NK-92 (cell line): ENCODE measurements around the gene ZBTB49.
"Not testable (repeated sequence)": the region's sequence is repeated elsewhere in the genome, so short reads cannot be mapped to it uniquely, and the experiment has no call there.

ENCODE experiments used
- DNase-seq: peaks from one replicate; lab custom pipeline; 2025; ENCODE audit not compliant: unreplicated experiment; lab: John Stamatoyannopoulos, UW

The ZBTB49 gene

GRCh38 chr4:4323705-4324534 is 33.9 kb downstream of the ZBTB49 start:
- DNase-seq, result no peak

GRCh38 chr4:4325321-4325720 is 35.3 kb downstream of the ZBTB49 start:
- no peak for DNase-seq

- DNase-seq, result no peak
Observed at GRCh38 chr4:4326166-4326565, 36.1 kb downstream of the ZBTB49 start.

- no peak for DNase-seq
Observed at GRCh38 chr4:4327652-4328121, 37.6 kb downstream of the ZBTB49 start.

GRCh38 chr4:4328206-4328605 is 38.2 kb downstream of the ZBTB49 start:
- DNase-seq, result no peak

- DNase-seq, result no peak
Observed at GRCh38 chr4:4328840-4329239, 38.8 kb downstream of the ZBTB49 start.

- no peak for DNase-seq
Observed at GRCh38 chr4:4329496-4329895, 39.4 kb downstream of the ZBTB49 start.

GRCh38 chr4:4330794-4331193 is 40.7 kb downstream of the ZBTB49 start:
- DNase-seq, result no peak

GRCh38 chr4:4332529-4332928 is 42.5 kb downstream of the ZBTB49 start:
- DNase-seq, result no peak

GRCh38 chr4:4333265-4333706 is 43.2 kb downstream of the ZBTB49 start:
- DNase-seq, result no peak

DNA sequence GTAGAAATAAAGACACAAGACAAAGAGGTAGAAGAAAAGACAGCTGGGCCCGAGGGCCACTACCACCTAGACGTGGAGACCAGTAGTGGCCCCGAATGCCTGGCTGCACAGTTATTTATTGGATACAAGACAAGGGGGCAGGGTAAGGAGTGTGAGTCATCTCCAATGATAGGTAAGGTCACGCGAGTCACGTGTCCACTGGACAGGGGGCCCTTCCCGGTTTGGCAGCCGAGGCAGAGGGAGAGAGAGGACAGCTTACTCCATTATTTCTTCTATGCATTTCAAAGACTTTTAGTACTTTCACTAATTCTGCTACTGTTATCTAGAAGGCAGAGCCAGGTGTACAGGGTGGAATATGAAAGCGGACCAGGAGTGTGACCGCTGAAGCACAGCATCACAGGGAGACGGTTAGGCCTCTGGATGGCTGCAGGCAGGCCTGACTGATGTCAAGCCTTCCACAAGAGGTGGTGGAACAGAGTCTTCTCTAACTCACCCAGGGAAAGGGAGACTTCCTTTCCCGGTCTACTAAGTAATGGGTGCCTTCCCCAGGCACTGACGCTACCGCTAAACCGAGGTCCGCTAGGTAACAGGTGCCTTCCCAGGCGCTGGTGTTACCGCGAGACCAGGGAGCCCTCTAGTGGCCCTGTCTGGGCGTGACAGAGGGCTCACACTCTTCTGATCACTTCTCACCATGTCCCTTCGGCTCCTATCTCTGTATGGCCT is 44.9 kb downstream of the ZBTB49 start:
- no peak for DNase-seq

DNA sequence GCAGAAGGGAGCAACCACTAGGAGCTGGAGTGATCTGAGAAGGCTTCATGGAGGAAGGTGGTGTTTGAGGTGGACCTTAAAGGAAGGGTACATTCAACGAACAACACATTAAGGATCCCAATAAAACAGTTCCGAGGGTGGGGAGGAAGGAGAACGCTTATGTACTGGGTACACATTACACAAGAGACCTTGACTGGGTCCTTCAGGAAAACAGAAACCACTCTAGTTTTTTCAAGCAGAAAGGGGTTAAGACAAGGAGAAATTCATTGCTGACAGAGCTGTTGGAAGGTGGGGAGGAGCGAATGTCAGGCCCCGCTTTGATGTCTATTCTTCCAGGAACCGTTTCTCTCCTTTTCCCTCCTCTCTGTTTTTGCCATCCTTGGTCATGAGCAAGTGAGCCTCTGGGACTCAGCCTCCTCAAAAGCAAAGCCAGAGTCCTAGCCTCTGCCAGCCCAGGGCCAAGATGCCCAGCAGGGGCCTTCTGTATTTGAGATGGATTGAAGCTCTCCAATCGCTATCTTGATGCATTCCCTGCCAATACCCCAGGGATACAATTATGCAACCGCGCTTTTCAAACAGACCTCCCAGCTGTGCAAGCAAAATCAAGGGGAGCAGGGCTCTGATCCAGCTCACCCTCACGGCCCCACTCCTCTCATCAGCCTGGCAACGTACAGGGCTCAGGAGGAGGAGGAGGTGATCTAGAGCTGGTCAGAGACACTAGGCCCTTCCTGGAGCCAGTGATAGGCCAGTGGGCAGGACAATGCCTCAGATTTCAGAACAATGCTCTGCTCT is 48.4 kb downstream of the ZBTB49 start:
- DNase-seq, result no peak

DNA sequence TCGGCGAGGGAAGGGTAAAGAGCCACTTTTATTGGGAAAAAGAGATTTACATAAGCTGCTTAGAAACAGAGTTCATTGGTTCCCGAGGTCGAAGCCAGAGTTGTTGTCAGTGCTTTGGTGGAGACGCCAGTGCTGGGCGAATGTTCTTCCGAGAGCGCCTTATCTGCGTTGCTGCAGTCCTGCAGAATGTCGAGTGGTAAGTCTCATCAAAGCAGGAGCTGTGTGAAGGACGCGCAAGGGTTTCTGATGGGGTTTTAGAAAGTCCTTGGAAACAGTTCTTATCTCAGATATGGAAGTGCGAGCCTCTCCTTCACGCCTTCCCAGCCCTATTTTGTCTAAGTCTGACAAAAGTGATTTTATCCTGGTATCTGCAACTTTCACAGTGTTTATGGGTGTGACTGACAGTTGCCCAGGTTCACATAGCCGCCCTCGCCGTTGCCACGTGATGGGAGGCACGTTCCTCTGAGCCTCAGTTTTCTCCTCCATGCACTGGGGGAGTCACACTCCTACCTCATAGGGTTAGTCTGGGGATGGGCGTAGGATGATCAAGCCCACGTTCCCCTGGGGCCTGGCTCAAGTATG is 49.5 kb downstream of the ZBTB49 start:
- no peak for DNase-seq

GRCh38 chr4:4341861-4342650 is 52.0 kb downstream of the ZBTB49 start:
- DNase-seq, result no peak

GRCh38 chr4:4343038-4343437 is 53.0 kb downstream of the ZBTB49 start:
- DNase-seq, result no peak

GRCh38 chr4:4344915-4345527 is 55.0 kb downstream of the ZBTB49 start:
- no peak for DNase-seq

- DNase-seq, result no peak
Observed at GRCh38 chr4:4347585-4347984, 57.5 kb downstream of the ZBTB49 start.

DNA sequence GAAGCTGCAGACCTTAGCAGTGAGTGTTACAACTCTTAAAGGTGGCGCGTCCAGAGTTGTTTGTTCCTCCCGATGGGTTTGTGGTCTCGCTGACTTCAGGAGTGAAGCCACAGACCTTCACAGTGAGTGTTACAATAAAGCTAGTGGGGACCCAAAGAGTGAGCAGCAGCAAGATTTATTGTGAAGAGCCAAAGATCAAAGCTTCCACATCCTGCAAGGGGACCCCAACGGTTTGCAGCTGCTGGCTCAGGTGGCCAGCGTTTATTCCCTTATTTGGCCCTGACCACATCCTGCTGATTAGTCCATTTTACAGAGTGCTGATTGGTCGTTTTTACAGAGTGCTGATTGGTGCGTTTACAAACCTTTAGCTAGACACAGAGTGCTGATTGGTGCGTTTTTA is 58.5 kb downstream of the ZBTB49 start:
- DNase-seq, result not testable (repeated sequence)

DNA sequence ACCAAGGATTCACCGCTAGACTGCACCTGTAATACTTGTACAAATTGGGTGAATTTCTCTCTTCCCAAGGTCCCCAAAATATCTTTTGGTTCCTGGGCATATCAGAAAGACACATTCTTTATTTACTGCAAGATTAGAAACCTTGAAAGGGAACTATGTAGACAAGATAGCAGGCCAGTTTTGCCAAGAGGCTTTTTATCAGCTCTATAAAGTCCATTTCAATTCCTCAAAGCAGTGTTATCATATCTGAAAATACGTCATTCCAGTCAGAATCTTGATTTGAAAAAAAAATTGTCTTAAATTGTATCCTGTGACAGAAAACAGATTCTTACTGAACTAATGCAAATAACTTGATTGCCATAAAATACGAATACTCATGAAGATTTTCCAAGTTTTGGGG is 59.8 kb downstream of the ZBTB49 start:
- DNase-seq, result no peak

- DNase-seq, result no peak
Observed at GRCh38 chr4:4350909-4351308, 60.9 kb downstream of the ZBTB49 start.
